GM18873 (cell line): ENCODE data around the gene GRAMD1A.
"Not testable (repeated sequence)": the region's sequence is repeated elsewhere in the genome, so short reads cannot be mapped to it uniquely, and the experiment has no call there.

Experiments
- ATAC-seq: cut with Tn5 transposase; IDR thresholded peaks from one replicate; pipeline ENCODE4 v1.9.1; 2021; ENCODE audit warnings: mild to moderate bottlenecking, moderate library complexity, moderate number of reproducible peaks; ENCODE audit not compliant: unreplicated experiment, low FRiP score

Gene GRAMD1A

GRCh38 chr19:34975056-34975455 lies 25.1 kb upstream of the GRAMD1A start:
- no peak for ATAC-seq

GRCh38 chr19:34976611-34977010 lies 23.5 kb upstream of the GRAMD1A start:
- ATAC-seq = no peak

- ATAC-seq = no peak
Observed at GRCh38 chr19:34979819-34980640, 20.1 kb upstream of the GRAMD1A start.

- ATAC-seq = no peak
Observed at GRCh38 chr19:34982275-34982674, 17.8 kb upstream of the GRAMD1A start.

- no peak for ATAC-seq
Observed at GRCh38 chr19:34983786-34984185, 16.3 kb upstream of the GRAMD1A start.

- ATAC-seq = no peak
Observed at GRCh38 chr19:34984287-34984686, 15.8 kb upstream of the GRAMD1A start.

- ATAC-seq = no peak
Observed at GRCh38 chr19:34985249-34986022, 14.7 kb upstream of the GRAMD1A start.

GRCh38 chr19:34988119-34988518 lies 12.0 kb upstream of the GRAMD1A start:
- ATAC-seq = no peak

- no peak for ATAC-seq
Observed at GRCh38 chr19:34989298-34989697, 10.8 kb upstream of the GRAMD1A start.

- no peak for ATAC-seq
Observed at GRCh38 chr19:34990578-34991192, 9.4 kb upstream of the GRAMD1A start.

GRCh38 chr19:34991542-34992333 lies 8.4 kb upstream of the GRAMD1A start:
- no peak for ATAC-seq

- not testable (repeated sequence) for ATAC-seq
Observed at GRCh38 chr19:34992582-34992981, 7.5 kb upstream of the GRAMD1A start.

GRCh38 chr19:34994286-34994642 lies 5.9 kb upstream of the GRAMD1A start:
- ATAC-seq = no peak

GRCh38 chr19:34994643-34995541 lies 5.2 kb upstream of the GRAMD1A start:
- no peak for ATAC-seq

GRCh38 chr19:34995551-34995950 lies 4.6 kb upstream of the GRAMD1A start:
- no peak for ATAC-seq

- ATAC-seq = no peak
Observed at GRCh38 chr19:34997071-34997617, 3.0 kb upstream of the GRAMD1A start.

- not testable (repeated sequence) for ATAC-seq
Observed at GRCh38 chr19:34998224-34998623, 1.9 kb upstream of the GRAMD1A start.

GRCh38 chr19:34998777-34999497 lies 1.2 kb upstream of the GRAMD1A start:
- no peak for ATAC-seq

GRCh38 chr19:35000338-35000646 lies 169 bp downstream of the GRAMD1A start:
- no peak for ATAC-seq
